Lower leg skin (tissue), 3 donors: ENCODE results near the gene ST6GALNAC5.

ENCODE experiments used
- CTCF ChIP-seq, 3 donors: fragments of 450-650 bp; IDR thresholded peaks; one replicate each; pipeline ENCODE4 v1.5.1; 2016; ENCODE audit warnings: antibody characterized with exemption in 3 of 3, mild to moderate bottlenecking in 3 of 3, moderate library complexity in 2 of 3
- POLR2A ChIP-seq, 2 donors: fragments of 450-650 bp; IDR thresholded peaks; one replicate each; pipeline ENCODE4 v1.6.1; 2016 to 2017; ENCODE audit warnings: antibody characterized with exemption in 2 of 2, mild to moderate bottlenecking in 1 of 2, moderate library complexity in 1 of 2

GRCh38 chr1:77096496-77097255 is 229.4 kb downstream of the ST6GALNAC5 start:
- TF ChIP-seq CTCF (IDR thresholded peaks at IDR 0.05) (no peak), POLR2A (IDR thresholded peaks at IDR 0.05) (no peak)
